Neuronal stem cell (in vitro differentiated cells): ENCODE results near the gene C8B.

Experiments
- DNase-seq: peaks from one replicate; pipeline ENCODE4 v3.0.0-alpha.2; 2013; ENCODE audit warnings: low spot score
- H2AFZ ChIP-seq: one replicate; pipeline ENCODE4 v1.6.1; 2013; ENCODE audit warnings: mild to moderate bottlenecking, low read length, inconsistent platforms
- H2AK5ac ChIP-seq: 2 replicates; pipeline ENCODE4 v1.6.1; 2013; ENCODE audit warnings: low read depth, mild to moderate bottlenecking, inconsistent platforms, low read length, moderate library complexity, mixed read lengths
- H2BK120ac ChIP-seq: 2 replicates; pipeline ENCODE4 v1.6.1; 2013; ENCODE audit warnings: low read depth, mild to moderate bottlenecking, inconsistent platforms, low read length, moderate library complexity, mixed read lengths
- H2BK12ac ChIP-seq: one replicate; pipeline ENCODE4 v1.6.1; 2013; ENCODE audit warnings: low read length, inconsistent platforms
- H2BK15ac ChIP-seq: 2 replicates; pipeline ENCODE4 v1.6.1; 2013; ENCODE audit warnings: mild to moderate bottlenecking, low read length, inconsistent platforms, mixed read lengths
- H2BK5ac ChIP-seq: one replicate; pipeline ENCODE4 v1.6.1; 2013; ENCODE audit warnings: inconsistent platforms, mild to moderate bottlenecking, low read length, moderate library complexity
- H3K14ac ChIP-seq: one replicate; pipeline ENCODE4 v1.6.1; 2013; ENCODE audit warnings: low read length, inconsistent platforms
- H3K18ac ChIP-seq: 2 replicates; pipeline ENCODE4 v1.6.1; 2013; ENCODE audit warnings: low read length, inconsistent platforms
- H3K23ac ChIP-seq: 2 replicates; pipeline ENCODE4 v1.6.1; 2013; ENCODE audit warnings: low read depth, mild to moderate bottlenecking, mixed read lengths, low read length, inconsistent platforms; ENCODE audit not compliant: poor library complexity
- H3K27ac ChIP-seq: replicated peaks from 3 replicates; pipeline ENCODE4 v1.5.1; 2013; ENCODE audit warnings: low read length, inconsistent platforms
- H3K27me3 ChIP-seq, 3 experiments: 2 replicates each; pipeline ENCODE4 v1.6.1; 2013; ENCODE audit warnings: low read length in 3 of 3, mild to moderate bottlenecking in 2 of 3, inconsistent platforms in 1 of 3, low read depth in 1 of 3, mixed read lengths in 1 of 3, moderate library complexity in 1 of 3; ENCODE audit not compliant: control insufficient read depth in 3 of 3, insufficient read depth in 3 of 3
- H3K36me3 ChIP-seq, 2 donors: replicated peaks in 1 of 2; 2 replicates each; pipeline ENCODE4 v1.6.1; 2013; ENCODE audit warnings: low read length in 2 of 2; ENCODE audit not compliant: control insufficient read depth in 2 of 2, insufficient read depth in 2 of 2
- H3K4ac ChIP-seq: 2 replicates; pipeline ENCODE4 v1.6.1; 2013; ENCODE audit warnings: inconsistent platforms, mild to moderate bottlenecking, low read length, moderate library complexity
- H3K4me1 ChIP-seq, 2 donors: 1 replicate in 1 of 2; 2 replicates in 1 of 2; pipeline ENCODE4 v1.6.1; 2013; ENCODE audit warnings: low read length in 2 of 2, low read depth in 1 of 2; ENCODE audit not compliant: control insufficient read depth in 2 of 2, insufficient read depth in 1 of 2
- H3K4me2 ChIP-seq: one replicate; pipeline ENCODE4 v1.6.1; 2013; ENCODE audit warnings: mild to moderate bottlenecking, low read length, inconsistent platforms; ENCODE audit not compliant: insufficient read depth, poor library complexity, severe bottlenecking
- H3K4me3 ChIP-seq, 2 donors: 2 replicates each; pipeline ENCODE4 v1.5.1; 2013; ENCODE audit warnings: low read length in 2 of 2, mild to moderate bottlenecking in 2 of 2, inconsistent platforms in 1 of 2, moderate library complexity in 1 of 2
- H3K79me1 ChIP-seq: one replicate; pipeline ENCODE4 v1.6.1; 2013; ENCODE audit warnings: low read depth, mild to moderate bottlenecking, inconsistent platforms, low read length, moderate library complexity
- H3K9ac ChIP-seq: one replicate; pipeline ENCODE4 v1.6.1; 2013; ENCODE audit warnings: mild to moderate bottlenecking, low read depth, low read length, inconsistent platforms; ENCODE audit not compliant: poor library complexity
- H3K9me3 ChIP-seq, 2 donors: replicated peaks in 1 of 2; 2 replicates each; pipeline versions ENCODE3 to v1.6.1; 2013; ENCODE audit warnings: low read length in 2 of 2, mild to moderate bottlenecking in 2 of 2, inconsistent platforms in 1 of 2, low read depth in 1 of 2, mixed read lengths in 1 of 2, moderate library complexity in 1 of 2; ENCODE audit not compliant: control insufficient read depth in 2 of 2, insufficient read depth in 1 of 2
- H4K8ac ChIP-seq: one replicate; pipeline ENCODE4 v1.6.1; 2013; ENCODE audit warnings: low read depth, mild to moderate bottlenecking, inconsistent platforms, low read length, moderate library complexity
- H4K91ac ChIP-seq: one replicate; pipeline ENCODE4 v1.6.1; 2013; ENCODE audit warnings: low read length, low read depth, mild to moderate bottlenecking, inconsistent platforms; ENCODE audit not compliant: poor library complexity
- WGBS, 2 donors: extraction: QIAGEN DNeasy Blood & Tissue Kit; methylation state at CpG; one replicate each; pipeline ENCODE4 v1.1.7; 2013; ENCODE audit warnings: missing lambda C conversion rate in 2 of 2, mixed read lengths in 1 of 2; ENCODE audit not compliant: insufficient read length in 2 of 2, insufficient replicate concordance in 1 of 2; ENCODE audit errors: extremely low coverage in 2 of 2; 5-methylcytosine and 5-hydroxymethylcytosine counted together

Gene C8B

DNA sequence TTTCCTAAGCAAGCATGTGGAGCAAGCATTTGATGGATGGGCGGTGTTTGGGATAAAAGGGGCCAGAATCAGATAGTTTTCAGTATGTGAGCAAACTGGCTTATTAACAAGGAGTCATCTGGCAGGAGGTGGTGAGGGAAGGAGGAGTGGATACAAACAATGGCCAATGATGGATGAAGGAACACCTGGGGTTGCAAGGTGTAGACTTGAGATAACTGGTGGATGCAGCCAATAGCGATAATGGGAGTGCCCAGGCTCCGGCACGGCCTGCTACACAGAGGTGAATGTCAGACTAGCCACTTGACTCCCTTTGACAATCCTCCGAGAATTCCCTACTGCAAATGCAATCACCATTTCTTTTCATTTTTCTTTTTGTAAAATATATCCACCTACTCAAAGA is 41.7 kb downstream of the C8B start:
- no peak overlapping the region for H2AFZ ChIP-seq
- no peak overlapping the region for H2BK15ac ChIP-seq
- H3K4ac ChIP-seq, result no peak overlapping the region
- no peak overlapping the region for H4K8ac ChIP-seq
- H2BK5ac ChIP-seq, result no peak overlapping the region
- H3K27ac ChIP-seq, result no peak overlapping the region
- H4K91ac ChIP-seq, result no peak overlapping the region
- no peak overlapping the region for H3K4me2 ChIP-seq
- H3K14ac ChIP-seq, result no peak overlapping the region
- H3K4me3 ChIP-seq, result no peak overlapping the region
- H3K23ac ChIP-seq, result no peak overlapping the region
- no peak overlapping the region for H2BK120ac ChIP-seq
- no CpG with 5 or more reads among the region's 5 CpGs for WGBS, 2 donors
- no peak overlapping the region for H2BK12ac ChIP-seq
- no peak overlapping the region for H2AK5ac ChIP-seq
- H3K9me3 ChIP-seq, result no peaks in the 10 kb centered on the region
- DNase-seq, result no peak
- no peaks in the 10 kb centered on the region for H3K79me1 ChIP-seq
- no peaks in the 10 kb centered on the region for H3K36me3 ChIP-seq
- no peak overlapping the region for H3K18ac ChIP-seq
- H3K27me3 ChIP-seq, result peaks cover 0 to 5% (median 0%) of the 10 kb centered on the region in 3 experiments
- H3K9ac ChIP-seq, result peak overlapping the region; percentile 17
- H3K4me1 ChIP-seq, result peaks cover 3 to 15% of the 10 kb centered on the region in 2 donors

DNA sequence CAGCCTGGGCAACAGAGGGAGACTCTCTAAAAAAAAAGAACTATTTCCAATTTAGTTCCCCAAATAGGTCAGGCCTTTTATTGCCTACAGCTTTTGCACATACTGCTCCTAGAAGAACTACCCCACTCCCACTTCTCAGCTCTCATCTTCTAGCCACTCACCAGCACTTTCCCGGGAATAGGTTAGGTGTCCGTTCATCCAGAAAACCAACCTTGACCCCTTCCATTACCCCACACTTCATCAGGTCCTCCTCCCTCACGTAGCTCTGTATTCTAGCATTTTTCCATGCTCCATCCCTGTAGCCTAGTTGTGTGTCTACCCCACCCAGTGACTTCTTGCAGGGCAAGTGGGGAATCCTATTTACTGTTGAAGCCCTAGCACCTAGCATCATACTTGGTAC is 42.6 kb downstream of the C8B start:
- H3K14ac ChIP-seq, result no peak overlapping the region
- no peak overlapping the region for H4K8ac ChIP-seq
- no peak overlapping the region for H3K4ac ChIP-seq
- H3K27ac ChIP-seq, result no peak overlapping the region
- H3K23ac ChIP-seq, result no peak overlapping the region
- no peak for DNase-seq
- no peak overlapping the region for H2AFZ ChIP-seq
- peaks cover 3 to 15% of the 10 kb centered on the region in 2 donors for H3K4me1 ChIP-seq
- no peaks in the 10 kb centered on the region for H3K79me1 ChIP-seq
- no peak overlapping the region for H4K91ac ChIP-seq
- no peak overlapping the region for H2AK5ac ChIP-seq
- no peak overlapping the region for H3K9ac ChIP-seq
- H2BK120ac ChIP-seq, result no peak overlapping the region
- H2BK12ac ChIP-seq, result no peak overlapping the region
- H3K27me3 ChIP-seq, result peaks cover 0 to 5% (median 0%) of the 10 kb centered on the region in 3 experiments
- WGBS, 2 donors, result no CpG with 5 or more reads among the region's 3 CpGs
- no peaks in the 10 kb centered on the region for H3K9me3 ChIP-seq
- H3K18ac ChIP-seq, result no peak overlapping the region
- H3K36me3 ChIP-seq, result no peaks in the 10 kb centered on the region
- H2BK5ac ChIP-seq, result no peak overlapping the region
- H2BK15ac ChIP-seq, result no peak overlapping the region
- no peak overlapping the region for H3K4me3 ChIP-seq
- H3K4me2 ChIP-seq, result no peak overlapping the region

- Histone ChIP-seq H3K4me2 (no peak overlapping the region), H3K23ac (no peak overlapping the region), H4K91ac (no peak overlapping the region), H3K27me3 (peaks cover 0 to 5% (median 0%) of the 10 kb centered on the region in 3 experiments), H3K9ac (no peak overlapping the region), H3K36me3 (no peaks in the 10 kb centered on the region), H3K9me3 (no peaks in the 10 kb centered on the region), H3K79me1 (no peaks in the 10 kb centered on the region), H2BK5ac (no peak overlapping the region), H3K4ac (no peak overlapping the region), H2AFZ (no peak overlapping the region), H2BK15ac (no peak overlapping the region), H3K14ac (no peak overlapping the region), H3K27ac (no peak overlapping the region), H2BK12ac (no peak overlapping the region), H3K4me1 (peaks cover 3 to 16% of the 10 kb centered on the region in 2 donors), H2AK5ac (no peak overlapping the region), H2BK120ac (no peak overlapping the region), H3K4me3 (no peak overlapping the region), H3K18ac (no peak overlapping the region), H4K8ac (no peak overlapping the region)
- DNase-seq, result no peak
- WGBS, 2 donors, result no CpG with 5 or more reads among the region's 1 CpG
Measured at GRCh38 chr1:56922507-56922906, 43.3 kb downstream of the C8B start.

DNA sequence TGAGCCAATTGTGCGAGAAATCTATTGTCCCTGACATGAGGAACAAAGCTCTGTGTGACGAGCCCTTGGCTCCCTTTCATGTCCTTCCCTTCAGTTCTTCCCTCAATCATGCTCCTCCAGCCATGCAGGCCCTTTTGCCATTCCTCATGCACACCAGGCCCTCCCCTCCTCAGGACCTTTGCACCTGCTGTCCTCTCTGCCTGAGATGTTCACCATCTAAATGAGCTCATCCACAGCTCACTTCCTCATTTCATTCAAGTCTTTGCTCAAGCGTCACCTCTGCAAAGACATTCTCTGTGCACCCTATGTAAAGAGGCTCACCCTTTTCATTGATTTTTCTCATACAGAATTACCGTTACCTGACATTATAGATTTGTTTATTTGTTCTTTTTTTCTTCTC is 43.7 kb downstream of the C8B start:
- H4K91ac ChIP-seq, result no peak overlapping the region
- H2AK5ac ChIP-seq, result no peak overlapping the region
- no peak overlapping the region for H3K23ac ChIP-seq
- no peak overlapping the region for H2BK120ac ChIP-seq
- no peak overlapping the region for H2BK5ac ChIP-seq
- no peak overlapping the region for H2BK15ac ChIP-seq
- no peak for DNase-seq
- peaks cover 3 to 17% of the 10 kb centered on the region in 2 donors for H3K4me1 ChIP-seq
- no peak overlapping the region for H4K8ac ChIP-seq
- no peak overlapping the region for H3K18ac ChIP-seq
- H3K79me1 ChIP-seq, result no peaks in the 10 kb centered on the region
- H3K36me3 ChIP-seq, result no peaks in the 10 kb centered on the region
- H3K14ac ChIP-seq, result no peak overlapping the region
- H3K4me2 ChIP-seq, result no peak overlapping the region
- H3K4ac ChIP-seq, result no peak overlapping the region
- no peak overlapping the region for H3K27ac ChIP-seq
- H3K9ac ChIP-seq, result no peak overlapping the region
- no peak overlapping the region for H2AFZ ChIP-seq
- no peak overlapping the region for H3K4me3 ChIP-seq
- no peaks in the 10 kb centered on the region for H3K9me3 ChIP-seq
- no CpG with 5 or more reads among the region's 4 CpGs for WGBS, 2 donors
- peaks cover 0 to 3% (median 0%) of the 10 kb centered on the region in 3 experiments for H3K27me3 ChIP-seq
- no peak overlapping the region for H2BK12ac ChIP-seq
